SK-N-MC (cell line): ENCODE measurements around the gene KLK2.

Source experiments
- DNase-seq: peaks from one replicate; pipeline ENCODE4 v3.0.0-alpha.2; 2011; ENCODE audit warnings: low read depth, low spot score
- H3K27ac ChIP-seq: fragments of 200-600 bp; sonication (generic); 2 replicates; pipeline ENCODE4 v1.5.1; 2016; ENCODE audit warnings: mixed run types
- H3K36me3 ChIP-seq: fragments of 200-600 bp; sonication (generic); 2 replicates; pipeline ENCODE4 v1.6.1; 2017; ENCODE audit warnings: antibody characterized with exemption, low read length, mixed read lengths; ENCODE audit not compliant: insufficient read depth
- H3K4me3 ChIP-seq: fragments of 200-600 bp; sonication (generic); 2 replicates; pipeline ENCODE4 v1.5.1; 2016
- H3K9ac ChIP-seq: fragments of 200-600 bp; sonication (generic); 2 replicates; pipeline ENCODE4 v1.8.0; 2017; ENCODE audit warnings: mixed run types, mixed read lengths; ENCODE audit not compliant: insufficient read length
- H3K9me3 ChIP-seq: fragments of 200-600 bp; sonication (generic); 2 replicates; pipeline ENCODE4 v1.6.1; 2017; ENCODE audit warnings: low read depth, mild to moderate bottlenecking, antibody characterized with exemption, low read length, moderate library complexity, mixed read lengths
- EZH2 ChIP-seq: fragments of 200-600 bp; sonication (generic); IDR thresholded peaks from one replicate; pipeline ENCODE4 v1.6.1; 2017; ENCODE audit warnings: antibody characterized with exemption
- FOXP2 ChIP-seq: optimal IDR thresholded peaks from 2 replicates; pipeline ENCODE3; 2011; ENCODE audit warnings: mild to moderate bottlenecking, moderate library complexity; ENCODE audit not compliant: insufficient read depth; ENCODE audit errors: extremely low read length, control extremely low read depth
- POLR2AphosphoS5 ChIP-seq: IDR thresholded peaks from 2 replicates; pipeline ENCODE4 v1.6.1; 2012; ENCODE audit warnings: mild to moderate bottlenecking, low read depth, low read length, borderline replicate concordance

The KLK2 gene

DNA sequence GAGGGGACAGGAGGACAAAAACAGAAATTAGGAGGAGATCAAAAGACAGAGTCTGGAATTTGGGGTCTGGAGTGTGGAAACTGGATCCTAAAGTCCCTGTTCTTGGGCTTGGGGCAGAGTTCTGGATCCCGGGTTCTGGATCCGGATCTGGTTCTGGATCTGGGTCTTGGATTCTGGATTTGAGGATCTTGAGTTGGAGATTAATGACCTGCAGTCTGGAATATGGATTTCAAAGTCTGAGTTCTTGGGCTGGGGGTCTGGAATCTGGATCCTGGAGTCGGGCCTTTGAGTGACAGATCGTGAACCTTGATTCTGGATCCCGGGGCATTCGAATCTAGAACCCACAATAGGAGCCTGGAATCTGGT is 39.5 kb upstream of the KLK2 start:
- no peak for DNase-seq
- no peak overlapping the region for H3K27ac ChIP-seq

DNA sequence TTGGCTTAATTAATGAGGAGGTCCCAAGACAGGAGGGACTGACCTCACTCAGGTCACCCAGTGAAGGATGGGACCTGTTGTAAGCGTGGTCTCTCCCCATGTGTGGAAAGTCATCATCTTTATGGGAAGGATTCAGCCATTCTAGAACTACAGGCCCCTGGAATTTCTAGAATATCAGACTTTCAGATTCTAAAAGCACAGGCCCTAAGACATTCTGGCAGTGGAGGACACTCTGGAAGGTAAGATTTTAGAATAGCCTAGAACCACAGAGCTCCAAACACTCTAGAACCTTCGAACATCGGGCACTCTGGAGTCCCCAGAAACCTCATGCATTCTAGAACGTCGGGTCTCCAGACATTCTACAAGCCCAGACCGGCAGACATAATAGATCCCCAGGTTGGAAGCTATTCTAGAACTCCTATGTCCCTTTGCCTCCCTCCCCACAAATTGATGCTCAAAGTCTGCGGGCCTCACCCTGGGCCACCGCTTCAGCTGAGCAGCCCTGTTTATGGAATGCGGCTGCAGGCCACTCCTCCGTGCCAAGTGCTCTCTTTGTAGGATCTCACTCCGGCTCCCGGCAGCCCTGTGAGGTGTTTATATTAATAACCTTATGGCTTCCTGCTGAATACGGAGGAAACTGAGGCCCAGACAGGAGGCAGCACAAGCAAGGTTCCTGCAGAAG is 38.0 kb upstream of the KLK2 start:
- H3K4me3 ChIP-seq = peak overlapping the region; percentile 86
- H3K36me3 ChIP-seq = no peaks in the 10 kb centered on the region
- H3K27ac ChIP-seq = no peak overlapping the region
- H3K9me3 ChIP-seq = no peaks in the 10 kb centered on the region
- TF ChIP-seq POLR2AphosphoS5 = no peak
- TF ChIP-seq EZH2 = no peak
- TF ChIP-seq FOXP2 = no peak
- no peak for DNase-seq
- H3K9ac ChIP-seq = peak overlapping the region; percentile 54

More for the DNA sequence above, 39.5 kb upstream of the KLK2 start:
- no peak overlapping the region for H3K9ac ChIP-seq
- H3K4me3 ChIP-seq = no peak overlapping the region
- no peaks in the 10 kb centered on the region for H3K9me3 ChIP-seq
- no peaks in the 10 kb centered on the region for H3K36me3 ChIP-seq
- TF ChIP-seq POLR2AphosphoS5 (no peak), EZH2 (no peak), FOXP2 (no peak)

DNA sequence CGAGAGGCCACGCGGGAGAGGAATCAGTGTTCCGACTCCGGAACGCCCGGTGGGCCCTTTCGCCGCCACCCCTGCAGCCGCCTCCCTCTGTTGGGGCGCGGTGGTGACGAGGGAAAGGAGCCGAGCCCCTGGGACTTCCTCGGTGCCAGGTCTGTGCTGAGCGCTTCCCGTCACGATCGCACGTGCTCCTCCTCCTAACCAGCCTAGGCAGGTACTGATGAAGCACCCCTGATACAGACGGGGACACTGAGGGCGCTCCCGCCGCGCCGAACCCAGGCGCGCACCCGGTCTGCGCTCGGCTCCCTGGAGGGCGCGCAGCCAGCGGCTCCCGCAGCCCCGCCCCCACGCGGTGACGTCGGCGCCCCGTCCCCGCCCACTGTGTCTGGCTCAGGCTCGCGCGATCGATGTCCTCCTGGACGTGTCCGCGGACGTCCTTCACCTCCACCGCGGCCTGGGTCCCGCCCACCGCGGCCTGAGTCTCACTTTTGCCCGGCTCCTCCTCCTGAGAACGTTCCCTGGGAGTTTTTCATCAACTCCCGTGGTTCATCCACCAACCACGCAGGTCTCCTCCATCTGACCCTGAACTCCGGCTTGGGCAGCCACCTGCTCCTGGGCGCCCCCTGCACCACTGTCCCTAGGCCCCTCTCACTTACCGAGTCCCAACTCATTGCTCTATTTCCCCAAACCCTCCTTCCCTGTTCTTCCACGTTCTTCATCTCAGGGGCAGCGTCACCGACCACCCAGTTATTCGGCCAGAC is 37.3 kb upstream of the KLK2 start:
- Histone ChIP-seq H3K4me3 (peak overlapping the region; percentile 86), H3K27ac (no peak overlapping the region), H3K9me3 (no peaks in the 10 kb centered on the region), H3K36me3 (no peaks in the 10 kb centered on the region), H3K9ac (peak overlapping the region; percentile 54)
- DNase-seq = no peak
- TF ChIP-seq FOXP2 (no peak), POLR2AphosphoS5 (peak; percentile 51; the same call in 1 of the 2 replicates)

GRCh38 chr19:50836543-50837195 is 36.6 kb upstream of the KLK2 start:
- TF ChIP-seq POLR2AphosphoS5 (no peak), EZH2 (no peak), FOXP2 (no peak)
- Histone ChIP-seq H3K9ac (no peak overlapping the region), H3K27ac (no peak overlapping the region), H3K4me3 (no peak overlapping the region; the same call in 1 of the 2 replicates), H3K36me3 (no peaks in the 10 kb centered on the region), H3K9me3 (no peaks in the 10 kb centered on the region)
- DNase-seq = no peak

DNA sequence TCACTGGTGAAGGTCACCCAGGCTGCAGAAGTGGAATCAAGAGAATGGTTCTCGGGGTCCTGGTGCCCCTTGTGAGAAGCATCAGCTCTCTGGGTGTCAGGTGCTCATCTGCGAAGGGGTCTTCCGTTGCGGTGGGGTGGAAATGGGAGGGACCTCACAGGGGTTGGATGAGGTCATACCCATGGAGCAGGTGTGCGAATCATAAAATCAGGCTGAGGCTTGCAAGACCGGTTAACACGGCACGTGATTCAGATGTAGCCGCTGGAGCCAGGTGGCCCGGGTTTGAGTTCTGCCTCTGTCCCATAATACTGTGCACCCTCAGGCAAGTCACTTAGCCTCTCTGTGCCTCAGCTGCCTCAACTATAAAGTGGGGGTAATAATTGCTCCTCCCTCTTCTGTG is 35.9 kb upstream of the KLK2 start:
- Histone ChIP-seq H3K9ac (no peak overlapping the region), H3K27ac (no peak overlapping the region), H3K9me3 (no peaks in the 10 kb centered on the region), H3K36me3 (no peaks in the 10 kb centered on the region), H3K4me3 (no peak overlapping the region)
- no peak for TF ChIP-seq POLR2AphosphoS5
- no peak for TF ChIP-seq FOXP2
- no peak for TF ChIP-seq EZH2
- DNase-seq = no peak

GRCh38 chr19:50838239-50838638 is 35.0 kb upstream of the KLK2 start:
- no peaks in the 10 kb centered on the region for H3K9me3 ChIP-seq
- H3K27ac ChIP-seq = no peak overlapping the region
- DNase-seq = no peak
- H3K36me3 ChIP-seq = no peaks in the 10 kb centered on the region
- no peak overlapping the region for H3K4me3 ChIP-seq
- H3K9ac ChIP-seq = no peak overlapping the region
- TF ChIP-seq EZH2 (no peak), POLR2AphosphoS5 (no peak), FOXP2 (no peak)

- DNase-seq = no peak
- Histone ChIP-seq H3K36me3 (no peaks in the 10 kb centered on the region), H3K27ac (no peak overlapping the region), H3K9ac (no peak overlapping the region), H3K9me3 (no peaks in the 10 kb centered on the region), H3K4me3 (no peak overlapping the region)
- no peak for TF ChIP-seq EZH2
- no peak for TF ChIP-seq FOXP2
- TF ChIP-seq POLR2AphosphoS5 = no peak
Observed at GRCh38 chr19:50839712-50840655, 33.3 kb upstream of the KLK2 start.
